HG03060 (cell line): ENCODE measurements around the gene BAAT.

Experiments used
- ATAC-seq: cut with Tn5 transposase; IDR thresholded peaks from one replicate; pipeline ENCODE4 v1.9.1; 2021; ENCODE audit warnings: low read depth, moderate number of reproducible peaks; ENCODE audit not compliant: unreplicated experiment

BAAT gene

DNA sequence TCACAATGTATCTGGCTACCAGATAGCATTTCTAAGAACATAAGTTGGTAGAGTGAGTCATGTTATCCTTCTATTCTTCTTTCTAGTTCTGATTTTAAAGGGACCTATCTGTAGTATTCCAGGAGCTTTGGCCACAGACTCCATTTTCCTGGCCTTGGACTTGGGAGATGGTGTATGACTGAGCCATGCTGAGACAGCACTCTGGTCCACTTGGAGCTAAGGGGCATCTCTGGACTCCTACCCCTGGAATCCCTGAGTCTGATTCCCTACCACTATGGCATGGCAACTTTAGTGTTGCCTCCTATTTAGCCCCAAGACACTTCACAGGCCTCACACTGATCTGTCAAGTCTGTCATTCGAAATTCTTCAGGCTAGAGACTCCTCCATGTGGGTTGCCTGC is 58.8 kb downstream of the BAAT start:
- ATAC-seq, result no peak

DNA sequence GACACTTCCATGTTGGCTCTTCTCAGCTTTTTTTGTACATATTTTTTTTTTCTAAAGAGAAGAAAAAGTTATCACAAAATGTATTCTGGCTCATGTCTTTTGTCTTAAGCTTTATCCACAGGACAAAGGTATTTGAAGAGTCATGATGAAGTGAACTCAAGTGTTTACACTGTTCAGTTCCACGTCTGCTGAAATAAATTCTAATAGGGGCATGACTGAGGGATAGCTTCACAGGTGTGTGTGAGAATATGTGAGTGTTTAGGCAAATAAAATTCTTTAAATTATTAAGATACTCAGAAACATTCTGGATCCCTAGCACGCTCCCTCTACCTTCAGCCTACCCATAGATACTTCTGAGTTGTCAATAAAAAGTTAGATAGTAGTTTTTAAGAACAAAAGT is 59.8 kb downstream of the BAAT start:
- no peak for ATAC-seq

DNA sequence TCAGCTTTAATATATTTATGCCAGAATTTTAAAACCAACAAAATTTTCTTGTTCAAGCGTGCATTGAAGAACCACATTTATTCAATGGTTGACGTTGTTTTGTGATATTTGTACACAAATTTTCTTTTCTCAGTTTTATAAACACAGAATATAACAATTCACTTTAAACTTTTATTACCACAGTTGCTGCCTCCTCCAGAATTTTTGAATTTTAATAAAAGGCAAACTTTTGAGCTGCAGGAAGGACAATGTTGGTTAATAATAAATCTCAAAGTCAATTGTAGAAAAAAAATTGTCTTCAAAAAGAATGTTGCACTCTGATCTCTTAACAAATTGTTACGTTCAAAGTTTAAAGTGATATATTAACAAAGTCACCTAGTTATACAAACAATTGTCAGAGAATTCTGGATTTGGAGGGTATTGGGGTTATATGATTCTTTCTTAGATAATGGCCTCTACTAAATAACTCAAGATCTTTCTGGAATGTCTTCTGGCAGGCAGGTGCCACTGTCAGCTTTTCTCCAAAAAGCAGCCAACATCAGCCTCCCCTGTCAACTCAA is 60.5 kb downstream of the BAAT start:
- ATAC-seq, result no peak

DNA sequence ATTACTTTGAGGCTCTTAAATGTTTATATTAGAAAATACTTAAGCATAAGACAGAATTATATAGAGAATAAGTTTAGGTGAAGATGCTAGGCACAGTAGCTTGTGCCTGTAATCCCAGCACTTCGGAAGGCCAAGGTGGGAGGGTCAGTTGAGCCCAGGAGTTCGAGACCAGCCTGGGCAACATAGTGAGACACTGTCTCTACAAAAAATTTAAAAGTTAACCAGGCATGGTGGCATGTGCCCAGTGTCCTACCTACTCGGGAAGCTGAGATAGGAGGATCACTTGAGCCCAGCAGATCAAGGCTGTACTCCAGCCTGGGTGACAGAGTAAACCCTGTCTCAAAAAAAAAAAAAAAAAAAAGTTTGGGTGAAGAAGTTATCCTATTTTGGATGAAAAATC is 61.7 kb downstream of the BAAT start:
- no peak for ATAC-seq

DNA sequence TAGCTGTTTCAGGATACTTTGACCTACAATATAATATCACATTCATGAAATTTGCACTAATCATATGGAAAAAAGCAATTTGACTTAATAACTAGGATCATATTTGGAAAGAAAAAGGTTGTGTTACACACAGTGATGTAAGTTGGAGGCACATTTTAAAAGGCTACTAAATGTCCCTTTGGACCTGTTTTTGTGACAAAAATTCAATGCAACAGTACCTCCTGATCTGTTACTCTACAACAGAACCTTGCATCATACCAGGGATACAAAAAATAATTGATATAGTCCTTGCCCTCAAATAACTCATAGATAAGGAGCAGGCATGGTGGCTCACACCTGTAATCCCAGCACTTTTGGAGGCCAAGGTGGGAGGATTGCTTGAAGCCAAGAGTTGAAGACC is 67.1 kb downstream of the BAAT start:
- no peak for ATAC-seq

DNA sequence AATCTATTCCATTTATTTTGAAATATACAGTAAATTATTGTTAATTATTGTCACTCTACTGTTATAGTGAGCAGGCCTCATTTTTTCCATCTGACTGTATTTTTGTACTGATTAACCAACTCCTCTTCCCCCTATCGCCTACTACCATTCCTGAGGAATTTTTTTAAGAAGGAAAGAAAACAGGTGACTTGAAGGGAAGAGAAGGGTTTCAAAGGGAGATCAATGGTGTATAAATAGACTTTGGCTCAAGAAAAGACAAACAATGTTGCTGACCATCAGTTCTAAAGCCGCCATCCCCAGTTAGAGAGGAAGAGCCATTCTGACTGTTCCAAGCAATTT is 69.7 kb downstream of the BAAT start:
- no peak for ATAC-seq

DNA sequence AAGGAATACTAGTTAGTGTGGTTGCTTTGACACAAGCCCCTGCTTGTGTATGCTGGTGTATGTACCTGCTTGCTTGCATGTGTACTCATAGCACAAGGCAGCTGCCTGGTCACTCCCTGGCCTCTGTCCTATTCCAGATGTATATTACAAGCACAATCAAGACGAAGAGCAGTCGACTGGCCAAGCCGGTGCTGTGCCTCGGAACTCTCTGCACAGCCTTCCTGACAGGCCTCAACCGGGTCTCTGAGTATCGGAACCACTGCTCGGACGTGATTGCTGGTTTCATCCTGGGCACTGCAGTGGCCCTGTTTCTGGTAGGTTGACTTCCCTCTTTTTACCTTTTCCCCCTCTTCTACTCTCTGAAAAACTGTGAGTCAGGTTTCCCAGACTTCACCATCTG is 72.1 kb downstream of the BAAT start:
- ATAC-seq, result no peak

DNA sequence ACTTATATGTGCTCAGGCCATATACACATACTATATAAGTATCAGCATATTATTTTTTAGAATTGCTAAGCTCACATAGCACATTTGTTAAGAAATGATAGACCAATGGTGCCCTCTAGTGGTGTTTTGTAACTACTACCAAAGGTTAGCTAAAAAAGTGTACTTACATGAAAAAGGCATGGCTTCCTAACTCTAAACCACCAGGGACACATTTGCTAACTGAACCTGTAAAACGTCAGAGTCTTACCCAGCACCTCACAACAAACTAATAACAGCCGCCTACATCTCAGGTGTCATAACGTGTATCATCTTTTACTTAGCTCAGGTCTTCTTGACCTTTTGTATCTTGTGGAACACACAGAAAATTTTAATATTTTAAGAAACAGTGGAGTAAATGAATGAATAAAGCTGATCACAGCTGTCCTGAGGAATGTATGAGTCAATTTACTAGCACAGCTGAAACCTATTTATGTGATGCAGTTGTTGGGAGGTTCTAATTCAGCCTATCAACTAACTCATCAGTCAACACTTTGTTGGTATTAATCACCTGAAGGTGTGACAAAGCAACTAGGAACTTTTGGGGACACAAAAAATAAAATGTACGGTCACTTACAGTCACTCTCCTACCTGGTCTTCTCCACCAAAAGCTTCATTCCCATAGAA is 72.9 kb downstream of the BAAT start:
- ATAC-seq, result peak; percentile 86

DNA sequence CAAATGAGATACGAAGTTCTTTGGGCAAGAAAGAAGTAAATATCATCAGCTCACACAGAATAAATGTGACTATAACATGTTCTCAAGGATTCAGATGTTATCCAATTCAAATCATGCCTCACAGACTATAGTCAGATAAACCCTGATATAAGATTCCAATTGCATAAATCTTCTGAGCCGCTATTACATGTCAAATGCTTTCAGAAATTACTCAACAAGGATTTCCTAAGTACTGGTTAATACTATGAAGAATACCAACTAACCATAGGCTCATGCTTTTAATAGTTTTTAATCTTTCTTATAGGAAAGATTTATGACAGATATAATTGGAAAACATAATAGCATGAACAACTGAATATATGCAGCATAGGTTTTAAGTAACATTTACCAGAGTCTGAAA is 73.6 kb downstream of the BAAT start:
- ATAC-seq, result no peak
